Stimulated activated CD8-positive, alpha-beta memory T cell treated with anti-CD3 and anti-CD28 coated beads, Interleukin-7, amount 100 ng/mL, for 1 hour (primary cell): ENCODE results near the gene PIGL.
"Not testable (repeated sequence)": the region's sequence is repeated elsewhere in the genome, so short reads cannot be mapped to it uniquely, and the experiment has no call there.

Experiments
- DNase-seq, 2 donors: peaks; one replicate each; pipeline ENCODE4 v3.0.0-alpha.2; 2020; ENCODE audit warnings: low read depth in 2 of 2

Gene PIGL

DNA sequence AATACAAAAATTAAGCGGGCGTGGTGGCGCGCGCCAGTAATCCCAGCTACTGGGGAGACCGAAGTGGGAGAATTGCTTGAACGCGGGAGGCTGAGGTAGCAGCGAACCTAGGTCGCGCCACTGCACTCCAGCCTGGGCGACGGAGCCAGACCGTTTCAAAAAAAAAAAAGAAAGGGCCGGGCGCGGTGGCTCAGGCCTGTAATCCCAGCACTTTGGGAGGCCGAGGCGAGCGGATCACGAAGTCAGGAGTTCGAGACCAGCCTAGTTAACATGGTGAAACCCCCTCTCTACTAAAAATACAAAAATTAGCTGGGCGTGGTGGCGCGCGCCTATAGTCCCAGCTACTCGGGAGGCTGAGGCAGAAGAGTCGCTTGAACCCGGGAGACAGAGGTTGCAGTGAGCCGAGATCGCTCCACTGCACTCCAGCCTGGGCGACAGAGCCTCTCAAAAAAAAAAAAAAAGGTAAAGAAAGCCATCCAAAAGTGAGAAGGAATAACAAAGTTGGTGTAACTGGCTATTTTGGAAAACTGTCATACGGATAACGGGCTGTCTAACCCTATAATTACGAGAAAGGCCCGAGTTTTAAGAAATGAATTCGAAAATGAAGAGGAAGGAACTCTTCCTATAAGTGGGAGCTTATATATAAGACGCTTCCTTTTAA is 539 bp upstream of the PIGL start:
- not testable (repeated sequence) for DNase-seq

DNA sequence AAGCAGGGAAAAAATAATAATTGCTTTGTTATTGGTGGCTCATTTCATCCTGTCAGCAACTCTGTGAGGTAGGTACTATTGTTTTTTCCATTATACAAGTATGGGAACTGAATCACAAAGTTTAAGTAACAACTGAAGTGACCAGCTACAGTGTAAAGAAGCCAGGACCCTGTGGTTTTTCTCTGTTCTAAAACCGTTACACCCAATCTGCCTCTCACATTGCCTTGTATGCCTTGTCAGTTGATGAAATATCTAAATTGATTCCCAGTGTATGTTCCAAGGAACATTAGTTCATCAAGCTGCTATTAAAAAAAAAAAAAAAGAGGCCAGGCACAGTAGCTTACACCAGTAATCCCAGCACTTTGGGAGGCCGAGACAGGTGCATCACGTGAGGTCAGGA is 5.4 kb downstream of the PIGL start:
- DNase-seq: no peak

DNA sequence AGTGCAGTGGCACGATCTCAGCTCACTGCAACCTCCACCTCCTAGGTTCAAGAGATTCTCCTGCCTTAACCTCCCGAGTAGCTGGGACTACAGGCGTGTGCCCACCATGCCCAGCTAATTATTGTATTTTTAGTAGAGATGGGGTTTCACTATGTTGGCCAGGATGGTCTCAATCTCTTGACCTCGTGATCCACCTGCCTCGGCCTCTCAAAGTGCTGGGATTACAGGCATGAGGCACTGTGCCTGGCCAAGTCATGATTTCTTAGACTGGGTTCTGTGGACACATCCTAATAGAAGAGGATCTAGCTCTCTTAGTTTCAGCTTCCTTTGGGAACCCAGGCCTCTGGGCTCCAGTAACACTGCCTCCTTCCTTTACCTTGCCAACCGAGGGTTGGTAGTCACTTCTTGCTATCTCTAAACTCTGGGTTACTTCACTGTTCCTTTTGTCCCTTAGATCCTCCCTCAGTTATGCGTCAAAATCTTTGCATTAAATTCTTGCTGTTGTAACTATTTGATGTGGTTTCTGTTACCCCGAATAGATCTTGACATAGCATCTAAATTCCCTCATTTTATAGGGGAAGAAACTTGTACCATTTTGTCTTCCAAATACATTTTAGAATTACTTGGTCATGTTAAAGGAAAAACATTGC is 13.0 kb downstream of the PIGL start:
- not testable (repeated sequence) for DNase-seq

DNA sequence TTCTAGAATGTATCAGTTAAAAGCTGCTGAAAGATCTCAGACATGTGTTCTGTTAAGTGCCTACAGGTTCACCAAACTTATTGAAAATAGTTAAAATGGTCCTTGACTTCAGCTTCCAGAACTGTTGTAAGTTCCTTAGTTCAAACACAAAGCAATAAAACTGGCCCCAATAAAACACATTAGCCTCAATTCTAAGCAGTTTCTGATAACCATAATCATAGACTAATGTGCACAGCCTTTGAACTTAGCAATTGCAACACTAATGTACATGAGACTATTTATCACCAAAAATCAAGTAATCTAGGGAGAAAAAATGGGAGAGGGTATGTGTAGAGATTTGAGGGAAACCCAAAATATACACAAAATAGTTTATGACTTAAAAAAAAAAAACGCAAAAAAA is 15.4 kb downstream of the PIGL start:
- no peak for DNase-seq

DNA sequence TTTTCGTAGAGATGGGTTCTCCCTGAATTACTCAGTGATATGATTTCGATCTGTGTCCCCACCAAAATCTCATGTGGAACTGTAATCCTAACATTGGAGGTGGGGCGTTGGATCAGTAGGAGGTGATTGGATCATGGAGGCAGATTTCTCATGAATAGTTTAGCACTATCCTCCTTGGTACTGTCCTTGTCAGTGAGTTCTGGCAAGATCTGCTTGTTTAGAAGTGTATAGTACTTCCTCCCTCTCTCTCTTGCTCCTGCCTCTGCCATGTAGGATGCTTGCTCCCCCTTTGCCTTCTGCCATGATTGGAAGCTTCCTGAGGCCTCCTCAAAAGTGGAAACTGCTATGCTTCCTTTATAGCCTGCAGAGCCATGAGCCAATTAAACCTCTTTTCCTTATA is 22.9 kb downstream of the PIGL start:
- no peak for DNase-seq

DNA sequence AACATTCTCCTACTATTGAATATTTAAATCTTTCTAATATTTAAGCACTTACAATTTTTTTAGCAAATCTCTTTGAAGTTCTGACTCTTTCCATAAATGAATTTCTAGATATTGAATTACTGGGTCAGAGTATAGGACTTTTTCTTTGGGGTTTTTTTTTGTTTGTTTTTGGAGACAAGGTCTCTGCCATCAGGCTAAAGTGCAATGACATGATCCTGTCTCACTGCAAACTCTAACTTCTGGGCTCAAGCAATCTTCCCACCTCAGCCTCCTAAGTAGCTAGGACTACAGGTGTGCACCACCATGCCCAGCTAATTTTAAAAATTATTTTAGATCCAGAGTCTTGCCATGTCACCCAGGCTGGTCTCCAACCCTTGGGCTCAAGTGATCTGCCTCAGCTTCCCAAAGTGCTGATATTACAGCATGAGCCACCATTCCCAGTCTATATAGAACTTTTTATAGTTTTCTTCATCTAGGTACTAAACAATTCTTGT is 24.9 kb downstream of the PIGL start:
- DNase-seq: no peak

DNA sequence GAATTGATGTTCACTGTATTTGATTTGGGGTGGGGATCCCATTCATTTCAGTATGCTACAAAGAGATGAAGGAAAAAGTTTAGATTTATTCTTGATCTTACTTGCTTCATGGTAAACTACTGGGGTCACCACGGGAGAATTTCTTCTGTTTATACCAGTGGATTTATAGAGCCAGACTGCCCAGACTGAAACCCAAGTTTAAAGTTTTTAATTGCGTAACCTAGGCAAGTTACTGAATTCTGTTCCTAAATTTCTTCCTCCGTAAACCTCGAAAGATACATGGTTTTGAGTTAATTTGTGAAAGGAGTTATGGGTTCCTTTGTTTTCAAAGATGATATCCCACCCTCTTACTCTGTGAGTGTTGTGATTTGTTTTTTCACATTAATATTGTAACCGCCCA is 26.4 kb downstream of the PIGL start:
- DNase-seq: no peak

DNA sequence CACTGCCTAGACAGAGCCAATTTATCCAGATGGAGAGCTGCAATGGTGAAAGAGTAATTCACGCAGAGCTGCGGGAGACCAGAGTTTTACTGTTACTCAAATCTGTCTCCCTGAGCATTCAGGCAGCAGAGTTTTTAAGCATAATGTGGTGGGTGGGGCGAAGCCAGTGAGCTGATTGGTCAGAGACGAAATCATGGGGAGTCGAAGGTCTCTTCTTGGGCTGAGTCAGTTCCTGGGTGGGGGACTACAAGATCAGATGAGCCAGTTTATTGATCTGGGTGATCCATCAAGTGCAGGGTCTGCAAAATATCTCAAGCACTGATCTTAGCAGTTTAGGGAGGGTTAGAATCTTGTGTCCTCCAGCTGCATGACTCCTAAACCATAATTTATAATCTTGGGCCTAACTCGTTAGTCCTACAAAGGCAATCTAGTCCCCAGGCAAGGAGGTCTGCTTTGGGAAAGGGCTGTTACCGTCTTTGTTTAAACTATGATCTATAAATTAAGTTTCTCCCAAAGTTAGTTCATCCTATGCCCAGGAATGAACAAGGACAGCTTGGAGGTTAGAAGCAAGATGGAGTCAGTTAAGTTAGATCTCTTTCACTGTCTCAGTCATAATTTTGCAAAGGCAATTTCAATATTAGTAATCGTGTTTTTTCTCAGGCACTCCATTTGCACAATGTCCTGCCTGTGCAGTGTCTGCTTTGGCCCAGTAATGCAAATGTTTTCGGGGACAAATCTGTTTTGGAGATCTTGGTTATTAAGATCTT is 27.0 kb downstream of the PIGL start:
- no peak for DNase-seq

DNA sequence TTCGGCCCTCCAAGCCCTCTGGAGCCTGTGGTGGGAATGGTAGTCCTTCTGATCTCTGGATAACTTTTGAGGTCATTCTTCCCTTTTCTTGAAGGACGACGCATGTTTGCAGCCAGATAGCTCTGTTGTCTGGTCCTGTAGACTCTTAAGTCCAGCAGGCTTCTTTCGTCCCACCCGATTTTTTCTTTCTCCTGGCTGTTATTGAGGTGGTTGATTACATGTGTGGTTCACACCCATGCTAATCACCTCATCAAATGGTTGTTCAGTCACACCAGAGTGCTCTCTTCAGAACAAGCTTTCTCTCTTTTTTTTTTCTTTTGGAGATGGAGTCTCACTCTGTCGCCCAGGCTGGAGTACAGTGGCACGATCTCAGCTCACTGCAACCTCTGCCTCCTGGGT is 30.6 kb downstream of the PIGL start:
- DNase-seq: no peak

DNA sequence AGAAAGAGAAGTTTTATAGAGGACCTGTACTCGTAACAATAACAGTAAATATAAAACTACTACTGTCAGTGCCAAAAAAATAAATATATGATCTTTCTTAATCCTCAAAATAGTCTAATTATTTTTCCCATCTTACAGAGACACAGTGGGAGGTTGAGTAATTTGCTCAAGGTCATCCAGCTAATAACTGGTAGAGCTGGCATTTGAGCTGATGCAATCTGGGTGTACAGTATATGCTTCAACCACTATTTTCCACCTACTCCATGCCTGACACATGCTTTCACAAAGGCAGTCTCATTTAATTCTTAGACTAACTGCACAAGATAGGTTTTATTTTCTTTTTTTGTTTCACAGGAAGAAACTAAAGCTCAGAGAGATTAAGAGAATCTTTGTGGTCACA is 33.6 kb downstream of the PIGL start:
- no peak for DNase-seq

DNA sequence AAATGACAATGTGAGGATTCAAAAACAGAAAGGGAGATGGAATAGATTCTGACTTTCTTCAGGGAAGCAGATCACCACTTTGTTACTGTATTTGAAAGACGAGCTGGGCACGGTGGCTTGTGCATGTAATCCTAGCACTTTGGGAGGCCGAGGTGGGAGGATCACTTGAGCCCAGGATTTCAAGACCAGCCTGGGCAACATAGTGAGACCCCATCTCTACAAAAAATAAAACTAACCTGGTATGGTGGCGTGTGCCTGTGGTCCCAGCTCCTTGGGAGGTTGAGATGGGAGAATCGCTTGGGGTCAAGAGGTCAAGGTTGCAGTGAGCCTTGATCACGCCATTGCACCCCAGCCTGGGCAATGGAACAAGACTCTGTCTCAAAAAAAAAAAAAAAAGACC is 34.0 kb downstream of the PIGL start:
- DNase-seq: no peak

DNA sequence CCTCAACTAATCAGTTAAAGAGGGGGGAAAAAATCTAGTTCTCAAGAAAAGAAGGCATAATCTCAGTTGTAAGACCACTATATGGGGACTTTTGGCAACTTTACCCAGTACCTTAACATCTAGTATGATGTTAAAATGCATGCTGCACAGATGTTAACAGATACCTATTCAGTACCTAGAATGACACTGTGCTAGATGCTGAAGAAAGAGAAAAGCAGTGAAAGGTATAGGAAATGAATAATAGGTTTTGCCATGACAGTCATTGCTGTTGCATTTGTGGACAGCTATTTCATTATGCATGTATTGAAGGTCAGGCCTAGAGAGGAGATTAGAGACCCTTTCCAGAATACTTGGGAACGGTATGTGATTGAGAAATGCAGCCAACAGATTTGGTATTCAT is 34.5 kb downstream of the PIGL start:
- no peak for DNase-seq

DNA sequence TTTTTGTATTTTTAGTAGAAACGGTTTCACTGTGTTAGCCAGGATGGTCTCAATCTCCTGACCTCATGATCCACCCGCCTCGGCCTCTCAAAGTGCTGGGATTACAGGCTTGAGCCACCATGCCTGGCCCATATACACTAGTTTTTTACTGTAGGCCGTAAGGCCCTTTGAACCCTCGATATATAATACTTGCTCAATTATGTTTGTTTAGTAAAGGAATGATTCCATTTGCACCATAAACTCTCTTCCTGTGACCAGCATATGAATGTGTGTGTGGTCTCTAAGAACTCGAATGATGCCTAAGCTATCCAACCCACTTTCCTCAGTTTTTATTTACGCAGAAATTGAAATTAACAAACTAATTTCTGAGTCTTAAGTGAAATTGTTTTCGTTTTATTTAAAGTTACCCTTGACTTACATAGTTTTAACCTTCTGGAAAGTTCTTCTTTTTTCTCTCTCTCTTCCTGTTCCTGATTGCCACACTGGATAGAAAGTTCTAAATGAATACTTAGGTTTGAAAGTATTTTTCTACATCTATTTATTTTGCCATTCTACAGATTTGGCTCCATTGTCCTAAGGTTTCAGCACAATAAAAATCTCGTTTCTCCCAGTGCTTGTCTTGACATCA is 37.9 kb downstream of the PIGL start:
- DNase-seq: no peak

DNA sequence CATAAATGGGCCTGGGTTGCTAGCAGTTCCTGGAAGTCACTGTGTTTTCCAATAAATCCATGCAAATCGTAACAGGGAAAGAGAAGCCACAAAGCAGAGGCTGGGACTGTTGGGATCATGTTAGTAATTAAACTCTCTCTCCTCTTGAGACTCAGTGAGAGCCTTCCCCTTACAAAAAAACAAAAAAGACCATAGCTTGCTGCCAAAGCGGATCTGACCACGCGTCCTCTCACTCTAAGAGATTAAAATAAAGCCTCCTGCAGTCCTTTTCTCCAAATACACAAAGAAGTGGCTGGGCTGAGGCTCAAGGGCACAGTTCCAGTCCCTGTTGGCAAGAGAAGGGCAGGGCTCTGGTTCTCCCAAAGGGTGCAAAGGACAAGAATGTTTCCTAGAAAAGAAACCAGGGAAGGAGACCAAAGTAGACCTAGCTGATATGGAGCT is 38.5 kb downstream of the PIGL start:
- DNase-seq: no peak

DNA sequence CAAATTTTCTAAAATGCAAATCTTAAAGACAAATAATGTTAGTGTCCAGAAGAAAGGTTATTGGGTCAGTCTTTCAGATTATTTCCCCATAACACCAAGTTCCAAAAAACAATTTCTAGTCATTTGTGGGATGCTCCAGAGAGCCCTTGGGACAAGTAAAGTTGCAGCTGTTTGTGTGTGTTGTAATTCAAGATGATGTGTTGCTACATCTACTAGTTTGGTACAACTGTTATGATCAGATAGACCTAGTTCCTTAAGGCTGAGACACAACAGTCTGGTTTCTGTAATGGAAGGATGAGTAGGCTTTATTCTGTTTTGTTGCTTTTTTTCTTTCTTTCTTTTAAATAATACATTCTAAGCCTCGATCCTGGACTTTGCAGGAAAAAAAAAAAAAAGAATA is 41.9 kb downstream of the PIGL start:
- no peak for DNase-seq

DNA sequence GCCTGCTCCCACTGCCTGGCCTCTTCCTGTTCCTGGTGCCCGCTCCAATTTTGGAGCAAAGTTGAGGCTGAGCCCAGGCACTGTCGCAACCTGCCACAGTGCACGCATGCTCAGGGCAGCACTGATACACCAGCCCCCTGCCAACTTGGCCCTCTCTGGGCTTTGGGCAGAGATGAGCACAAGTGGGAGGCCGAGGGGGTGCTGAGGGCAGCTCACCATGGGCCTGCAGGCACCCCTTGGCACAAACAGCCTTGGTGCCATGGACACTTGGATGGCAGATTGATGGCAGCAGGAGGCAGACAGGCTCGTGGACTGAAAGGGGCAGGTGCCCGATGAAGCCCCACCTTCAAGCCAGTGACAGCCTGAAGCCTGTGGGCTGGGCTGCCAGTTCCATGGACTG is 42.9 kb downstream of the PIGL start:
- no peak for DNase-seq

DNA sequence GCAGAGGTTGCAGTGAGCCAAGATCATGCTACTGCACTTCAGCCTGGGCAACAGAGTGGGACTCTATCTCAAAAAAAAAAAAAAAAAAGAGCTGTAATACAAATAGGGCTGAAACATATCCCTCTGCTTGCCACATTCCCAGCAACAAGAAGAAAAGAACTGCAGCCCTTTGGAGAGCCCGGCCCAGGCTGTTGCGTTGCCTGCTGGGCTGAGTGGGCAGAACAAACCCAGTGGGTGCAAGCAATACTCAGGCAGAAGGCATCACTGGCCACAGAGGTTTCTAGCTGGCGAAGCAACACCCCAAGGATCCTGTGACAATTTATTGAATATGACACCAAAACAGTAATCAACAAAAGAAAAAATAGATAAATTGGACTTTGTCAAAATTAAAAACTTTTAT is 44.0 kb downstream of the PIGL start:
- DNase-seq: no peak

DNA sequence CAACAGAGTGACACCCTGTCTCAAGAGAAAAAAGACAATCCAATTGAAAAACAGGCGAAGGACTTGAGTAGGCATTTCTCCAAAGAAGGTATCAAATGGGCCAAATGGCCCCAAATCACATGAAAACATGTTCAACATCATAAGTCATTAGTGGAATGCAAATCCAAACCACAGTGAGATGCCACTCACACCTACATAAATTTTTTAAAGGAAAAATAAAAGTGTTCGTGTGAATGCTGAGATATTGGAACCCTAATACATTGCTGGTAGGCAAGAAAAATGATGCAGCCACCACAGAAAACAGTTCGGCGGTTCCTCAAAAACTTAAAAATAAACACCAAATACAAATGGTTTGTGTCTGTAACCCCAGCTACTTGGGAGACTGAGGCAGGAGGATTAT is 45.2 kb downstream of the PIGL start:
- no peak for DNase-seq

DNA sequence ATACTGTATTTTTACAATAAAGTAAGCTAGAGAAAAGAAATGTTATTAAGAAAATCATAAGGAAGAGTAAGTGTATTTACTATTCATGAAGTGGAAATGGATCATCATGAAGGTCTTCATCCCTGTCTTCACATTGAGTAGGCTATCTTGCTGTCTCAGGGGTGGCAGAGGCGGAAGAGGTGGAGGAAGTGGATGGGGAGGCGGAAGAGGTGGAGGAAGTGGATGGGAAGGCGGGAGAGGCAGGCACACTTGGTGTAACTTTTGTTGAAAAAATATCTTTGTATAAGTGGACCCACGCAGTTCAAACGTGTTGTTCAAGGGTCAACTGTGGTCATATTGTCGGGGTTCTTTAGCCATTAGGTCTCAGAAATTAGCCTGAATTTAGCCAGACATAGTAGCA is 50.2 kb downstream of the PIGL start:
- DNase-seq: no peak

DNA sequence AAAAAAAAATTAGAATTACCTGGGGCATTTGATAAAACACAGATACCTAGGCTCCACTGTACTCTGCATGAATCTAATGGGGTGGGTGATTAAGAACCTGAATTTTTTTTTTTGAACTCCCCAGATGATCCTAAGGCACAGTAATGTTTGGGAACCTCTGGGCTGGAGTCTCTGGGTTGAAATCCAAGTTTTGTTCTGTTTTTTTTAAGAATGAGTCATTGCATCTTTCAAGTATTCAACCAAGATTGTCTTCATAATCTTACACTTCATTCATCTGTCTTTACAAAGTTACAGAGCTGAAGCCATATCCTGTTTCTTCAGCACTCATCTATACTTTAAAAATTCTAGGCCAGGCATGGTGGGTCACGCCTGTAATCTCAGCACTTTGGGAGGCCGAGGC is 52.6 kb downstream of the PIGL start:
- no peak for DNase-seq

DNA sequence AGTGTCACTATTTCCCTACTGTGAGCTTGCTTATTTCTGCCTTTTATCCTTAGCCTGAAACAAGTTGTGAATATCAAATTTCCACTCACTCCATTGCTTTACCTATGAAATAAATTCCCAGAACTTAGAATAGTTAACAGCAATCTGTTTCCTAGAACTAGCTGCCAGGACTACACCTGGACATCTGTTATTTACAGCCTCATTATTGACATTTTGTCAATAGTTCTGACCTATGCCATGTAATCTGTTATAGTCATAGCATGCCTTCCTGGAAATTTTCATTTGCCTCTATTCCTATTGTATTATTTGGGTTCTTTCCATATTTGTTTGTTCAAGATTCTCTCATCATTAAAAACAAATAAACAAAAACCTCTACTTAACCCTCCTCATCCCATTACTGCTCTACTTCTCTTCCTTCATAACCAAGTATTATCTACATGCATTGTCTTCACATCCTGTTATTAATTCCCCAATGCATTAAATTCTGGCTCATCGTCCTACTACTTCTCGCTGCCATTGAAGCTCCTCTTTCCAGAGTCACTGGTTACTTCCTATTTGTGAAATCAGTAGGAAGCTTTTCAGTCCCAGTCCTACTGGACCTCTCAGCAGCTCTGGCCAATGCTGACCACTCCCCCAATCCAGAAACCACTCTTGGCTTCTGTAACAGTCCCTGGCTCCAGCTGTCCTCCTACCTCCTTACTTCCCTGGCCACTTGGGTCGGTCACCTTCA is 55.3 kb downstream of the PIGL start:
- DNase-seq: no peak

DNA sequence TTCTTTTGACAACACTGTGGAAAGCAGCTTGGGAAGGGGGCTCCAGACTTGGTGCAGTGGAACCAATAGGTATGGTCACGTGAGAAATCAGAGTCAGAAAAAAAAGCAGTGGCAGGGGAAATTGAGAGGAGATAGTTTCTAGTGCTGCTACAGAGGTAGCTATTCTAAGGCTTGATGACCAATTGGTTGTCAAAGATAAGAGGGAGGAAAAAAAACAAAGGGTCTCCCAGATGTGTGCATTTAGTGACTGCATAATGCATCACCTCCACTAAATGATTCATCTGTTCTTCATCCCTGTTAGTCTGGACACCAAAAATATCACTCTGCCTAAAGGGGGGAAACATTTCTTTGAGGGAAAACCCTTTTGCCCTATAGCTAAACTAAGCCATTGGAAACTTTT is 56.5 kb downstream of the PIGL start:
- no peak for DNase-seq
